Measurements from ENCODE around the gene B3GNT2.
A peak's percentile ranks its signal among the peaks of the same experiment; 100 is the strongest.

B3GNT2 gene

GRCh38 chr2:62207491-62207890 lies 11.6 kb downstream of the B3GNT2 start:
- no peak for DNase-seq

- DNase-seq, result no peak
These were observed 12.3 kb downstream of the B3GNT2 start for GRCh38 chr2:62208074-62208757.

GRCh38 chr2:62208758-62209114 lies 12.8 kb downstream of the B3GNT2 start:
- no peak for DNase-seq

GRCh38 chr2:62209427-62209991 lies 13.6 kb downstream of the B3GNT2 start:
- DNase-seq, result no peak

DNA sequence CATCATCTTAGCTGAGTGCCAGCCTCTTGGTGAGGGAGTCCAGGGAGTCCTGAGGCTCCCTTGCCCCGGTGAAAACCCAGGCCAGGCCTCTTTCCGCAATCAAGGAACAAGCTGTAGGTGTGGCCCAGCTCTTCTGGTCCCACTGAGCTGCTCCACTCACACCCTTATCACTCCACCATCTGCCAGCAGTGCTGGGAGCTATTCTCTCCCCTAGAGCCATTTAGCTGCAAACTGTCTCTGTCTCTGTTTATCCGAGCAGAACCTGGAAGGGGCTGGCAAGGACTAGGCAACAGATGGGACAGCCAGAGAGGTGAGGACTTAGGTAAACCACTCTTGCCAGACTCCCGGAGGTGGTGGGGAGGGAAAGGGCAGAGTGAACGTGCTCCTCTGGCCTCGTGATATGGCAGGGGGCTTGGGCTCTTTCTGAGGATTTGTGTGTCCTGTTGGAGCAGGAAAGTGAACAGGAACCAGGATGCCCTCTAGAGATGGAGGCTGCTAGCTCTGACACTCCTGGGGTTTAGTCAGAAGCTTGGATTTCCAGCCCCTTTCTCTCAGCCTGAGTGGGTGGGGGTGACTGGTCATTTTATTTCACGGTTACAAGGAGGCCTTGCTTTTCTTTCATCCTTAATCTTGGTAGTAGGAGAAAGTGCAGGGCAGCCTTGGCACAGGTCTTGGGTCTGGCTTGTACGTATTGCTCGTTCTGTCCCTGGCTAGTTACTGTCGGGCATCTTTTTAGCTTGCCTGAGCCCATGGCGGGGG lies 19.6 kb downstream of the B3GNT2 start:
- peak; percentile 45 for DNase-seq

GRCh38 chr2:62216113-62216512 lies 20.2 kb downstream of the B3GNT2 start:
- no peak for DNase-seq

DNA sequence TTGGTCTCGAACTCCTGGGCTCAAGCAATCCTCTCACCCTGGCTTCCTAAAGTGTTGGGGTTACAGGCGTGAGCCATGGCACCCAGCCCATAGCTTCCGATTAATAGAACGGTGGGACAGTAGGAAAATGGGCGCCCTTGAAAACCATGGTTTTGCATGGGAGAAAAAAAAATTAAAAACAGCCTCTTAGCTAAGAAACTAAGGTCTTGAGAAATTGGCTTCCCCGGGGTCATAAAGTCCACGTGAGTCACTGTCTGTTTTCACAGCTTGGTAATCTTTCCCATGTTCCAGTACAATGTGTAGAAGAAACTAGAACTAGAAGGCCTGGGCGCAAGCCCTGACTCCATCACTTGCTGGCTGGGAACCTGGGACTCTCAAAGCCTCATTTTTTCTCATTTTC lies 20.7 kb downstream of the B3GNT2 start:
- DNase-seq, result no peak

- DNase-seq, result no peak
These were observed 21.5 kb downstream of the B3GNT2 start for GRCh38 chr2:62217421-62217820.

DNA sequence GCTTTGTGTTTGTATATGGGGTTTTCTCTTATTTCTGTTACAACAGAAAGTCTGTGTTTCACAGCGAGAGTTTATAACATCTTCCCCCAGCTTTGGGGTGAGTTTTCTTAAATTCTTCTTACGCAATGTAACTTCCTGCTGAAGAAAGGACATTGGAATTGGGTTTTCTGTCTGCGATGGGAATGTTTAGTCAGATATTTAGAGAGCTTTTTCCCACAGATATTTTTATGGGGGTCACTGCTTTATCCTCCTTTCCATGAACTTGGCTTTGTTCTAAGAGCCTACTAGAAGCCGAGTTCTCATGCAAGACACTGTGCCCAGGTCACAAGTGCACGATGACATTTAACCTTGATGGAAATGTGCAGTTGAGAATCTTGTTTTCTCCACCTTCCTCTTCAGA lies 22.1 kb downstream of the B3GNT2 start:
- no peak for DNase-seq

GRCh38 chr2:62219407-62220159 lies 23.7 kb downstream of the B3GNT2 start:
- DNase-seq, result no peak

DNA sequence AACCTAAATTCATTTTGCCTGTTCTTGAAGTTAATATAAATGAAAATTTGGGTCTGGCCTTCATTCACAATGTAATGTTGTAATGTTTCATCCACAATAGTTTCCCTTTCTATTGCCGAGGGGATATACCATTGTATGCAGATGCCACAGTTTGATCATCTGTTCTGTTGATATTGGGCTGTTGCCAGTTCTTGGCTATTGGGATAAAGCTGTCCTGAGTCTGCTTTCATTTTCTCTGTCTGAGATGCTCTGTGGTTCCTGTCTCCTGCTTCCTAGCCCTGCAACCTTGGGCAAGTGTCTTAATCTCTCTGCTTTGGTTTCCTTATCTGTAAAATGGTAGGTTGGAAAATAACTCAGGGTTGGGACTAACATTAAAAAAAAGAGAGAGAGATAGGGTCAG lies 25.2 kb downstream of the B3GNT2 start:
- DNase-seq, result no peak

DNA sequence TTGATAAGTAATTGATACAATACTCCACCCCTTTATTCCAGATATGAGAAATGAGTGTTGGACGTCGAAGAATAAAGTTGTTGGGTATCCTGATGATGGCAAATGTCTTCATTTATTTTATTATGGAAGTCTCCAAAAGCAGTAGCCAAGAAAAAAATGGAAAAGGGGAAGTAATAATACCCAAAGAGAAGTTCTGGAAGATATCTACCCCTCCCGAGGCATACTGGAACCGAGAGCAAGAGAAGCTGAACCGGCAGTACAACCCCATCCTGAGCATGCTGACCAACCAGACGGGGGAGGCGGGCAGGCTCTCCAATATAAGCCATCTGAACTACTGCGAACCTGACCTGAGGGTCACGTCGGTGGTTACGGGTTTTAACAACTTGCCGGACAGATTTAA lies 26.3 kb downstream of the B3GNT2 start:
- DNase-seq, result no peak

GRCh38 chr2:62222674-62223073 lies 26.8 kb downstream of the B3GNT2 start:
- no peak for DNase-seq

DNA sequence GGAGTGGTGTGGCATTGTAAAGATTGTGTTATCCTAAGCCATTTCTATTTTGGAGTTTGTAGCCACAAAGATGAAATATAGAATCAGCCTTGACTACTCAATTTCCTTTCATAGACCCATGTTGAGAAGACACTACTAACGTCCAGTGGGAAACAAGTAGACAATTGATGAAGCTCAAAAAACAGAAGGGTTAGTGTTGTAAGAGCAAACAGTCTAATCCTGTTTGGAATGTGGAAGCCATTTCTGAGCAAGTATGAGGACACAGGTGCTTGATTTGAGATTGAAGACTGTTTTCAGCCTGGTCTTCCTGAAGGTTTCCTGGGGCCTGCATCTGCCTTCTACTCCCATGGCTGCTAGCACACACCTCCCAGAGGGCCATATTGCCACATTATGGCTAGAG lies 29.1 kb downstream of the B3GNT2 start:
- DNase-seq, result no peak

DNA sequence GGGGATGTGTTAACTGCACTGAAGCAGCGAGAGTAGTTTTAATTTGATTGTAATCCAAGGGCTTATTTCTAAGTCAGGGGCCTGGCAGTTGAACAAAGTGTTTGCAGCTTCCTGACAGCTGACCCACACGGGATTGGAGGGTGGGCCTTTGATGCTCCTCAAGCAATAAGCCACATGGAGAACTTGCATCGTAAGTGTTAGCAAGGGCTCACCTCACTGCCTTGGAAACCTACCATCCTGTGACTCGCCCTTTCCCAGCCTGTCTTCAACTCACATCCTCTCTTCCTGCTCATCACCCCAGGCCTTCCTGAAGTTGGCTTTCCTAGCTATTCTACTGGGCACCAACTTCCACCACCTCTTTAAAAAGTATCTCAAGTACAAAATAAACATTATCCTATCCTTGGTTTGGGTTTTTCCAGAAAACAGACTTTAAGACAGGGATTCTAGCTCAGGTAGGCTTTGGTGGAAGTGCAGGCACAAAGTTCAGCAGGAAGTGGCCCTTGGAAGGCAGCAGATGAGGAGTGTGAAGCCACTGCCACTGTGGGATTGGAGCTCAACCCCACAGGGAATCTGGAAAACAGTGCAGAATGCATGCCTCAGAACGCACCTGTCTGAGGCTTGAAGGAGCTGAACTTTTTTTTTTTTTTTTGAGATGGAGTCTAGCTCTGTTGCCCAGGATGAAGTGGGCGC lies 31.6 kb downstream of the B3GNT2 start:
- DNase-seq, result no peak

DNA sequence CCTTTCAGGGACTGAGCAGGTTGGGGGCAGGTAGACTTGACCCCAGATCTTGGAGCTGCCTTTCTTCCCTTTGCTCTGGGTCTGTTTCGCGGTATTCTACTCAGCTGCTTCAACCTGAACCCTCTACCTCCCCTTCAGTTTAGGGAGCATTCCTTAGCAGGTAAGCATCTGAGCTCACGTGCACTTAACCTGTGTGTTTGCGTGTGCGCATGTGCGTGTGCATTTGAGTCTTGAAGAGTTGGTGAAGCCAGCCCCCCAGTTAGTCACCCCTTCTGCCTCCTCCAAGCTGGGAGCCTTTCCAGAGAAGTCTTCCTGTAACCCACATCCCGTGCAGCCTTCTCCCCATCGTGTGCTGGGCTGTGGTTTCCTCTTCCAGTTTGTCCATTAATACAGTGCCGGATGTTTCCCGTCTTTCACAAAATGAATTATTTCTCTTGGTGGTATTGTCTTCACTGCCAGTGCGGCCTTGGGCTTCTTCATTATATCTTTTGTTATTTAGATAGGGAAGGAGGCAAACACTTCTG lies 33.2 kb downstream of the B3GNT2 start:
- no peak for DNase-seq

- no peak for DNase-seq
These were observed 35.6 kb downstream of the B3GNT2 start for GRCh38 chr2:62231541-62231940.

DNA sequence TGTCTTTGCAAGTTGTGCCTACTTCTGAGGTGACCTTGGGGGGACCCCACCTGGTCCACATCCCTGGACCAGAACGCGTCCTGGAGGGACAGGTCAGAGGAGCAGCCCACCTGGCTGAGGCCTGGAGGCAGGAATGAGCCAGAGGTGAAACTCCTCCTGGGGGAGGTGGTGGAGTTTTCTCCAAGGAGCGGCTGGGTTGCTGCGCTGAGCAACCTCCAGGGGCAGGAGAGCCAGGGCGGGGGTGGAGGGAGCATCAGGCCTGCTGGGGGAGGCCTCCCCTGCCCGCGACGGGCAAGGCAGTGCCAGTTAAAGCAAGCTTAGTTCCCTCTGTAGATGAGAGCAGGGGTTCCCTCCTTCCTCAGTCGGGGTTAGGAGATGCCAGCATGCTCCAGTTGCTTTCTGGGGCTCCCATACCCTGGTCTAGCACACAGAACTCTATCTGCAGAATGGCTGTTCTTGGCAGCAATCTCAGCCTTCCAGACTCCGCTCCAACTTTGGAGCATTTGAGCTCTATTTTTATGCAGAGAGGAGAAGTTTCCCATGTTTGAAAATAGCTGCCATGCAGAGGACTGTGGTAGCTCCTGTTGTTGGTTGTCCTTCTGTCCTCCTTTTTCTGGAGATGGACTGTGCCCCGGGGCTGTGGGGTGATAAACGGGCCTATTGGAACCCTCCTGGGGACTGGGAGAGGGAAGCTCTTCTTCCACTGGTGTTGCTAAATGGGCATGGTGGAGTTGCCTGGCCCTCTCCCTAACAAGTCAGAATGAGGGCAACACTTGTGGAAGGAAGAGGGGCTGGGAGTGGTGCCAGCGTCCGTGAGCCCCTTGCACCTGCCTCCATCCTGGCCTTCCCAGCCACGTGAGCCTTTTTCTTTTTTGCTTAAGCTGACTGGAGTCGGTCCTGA lies 39.1 kb downstream of the B3GNT2 start:
- no peak for DNase-seq

DNA sequence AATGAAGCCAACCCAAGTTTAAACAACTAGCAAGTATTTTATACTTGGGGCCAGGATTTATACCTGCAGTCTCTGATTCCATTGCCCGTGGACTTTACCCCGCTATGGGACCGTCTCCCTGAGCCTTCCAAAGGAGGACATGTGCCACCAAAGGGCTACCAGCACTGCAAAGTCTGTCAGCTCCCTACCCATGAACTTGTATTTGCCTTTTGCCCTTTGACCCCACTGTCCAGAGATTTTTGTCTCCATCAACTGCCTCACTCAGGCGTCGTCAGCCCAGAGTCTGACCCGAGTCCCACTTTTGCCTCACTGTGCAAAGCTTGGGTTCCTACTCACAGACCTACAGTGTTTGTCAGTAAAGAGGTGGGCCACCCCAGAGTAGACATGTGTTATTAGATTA lies 40.6 kb downstream of the B3GNT2 start:
- DNase-seq, result no peak

DNA sequence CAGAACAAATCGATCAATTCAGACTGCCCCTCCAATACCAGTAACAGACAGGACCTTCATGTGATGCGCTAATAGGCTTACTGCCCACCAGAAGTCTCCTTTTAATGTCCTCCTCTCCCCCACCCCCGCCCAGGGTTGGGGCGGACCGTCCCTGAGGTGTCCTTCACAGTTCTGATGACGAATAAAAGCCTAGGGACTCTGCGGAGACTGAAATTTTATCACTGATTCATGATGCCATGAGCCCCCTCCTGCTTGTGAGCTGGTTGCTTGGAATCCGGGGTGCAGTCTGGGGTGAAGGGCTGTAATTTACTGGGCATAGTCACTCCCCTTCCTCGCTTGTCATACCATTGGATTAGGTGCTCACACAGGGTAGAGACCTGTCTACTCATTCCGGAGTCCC lies 42.3 kb downstream of the B3GNT2 start:
- DNase-seq, result no peak

GRCh38 chr2:62240546-62240945 lies 44.6 kb downstream of the B3GNT2 start:
- no peak for DNase-seq

GRCh38 chr2:62243983-62244382 lies 48.1 kb downstream of the B3GNT2 start:
- DNase-seq, result no peak

Data from NCI-H446 treated with DMSO at 0.1 percent for 48 hours (cell line).